ENCODE data around the gene DMRT1.

Gene DMRT1

DNA sequence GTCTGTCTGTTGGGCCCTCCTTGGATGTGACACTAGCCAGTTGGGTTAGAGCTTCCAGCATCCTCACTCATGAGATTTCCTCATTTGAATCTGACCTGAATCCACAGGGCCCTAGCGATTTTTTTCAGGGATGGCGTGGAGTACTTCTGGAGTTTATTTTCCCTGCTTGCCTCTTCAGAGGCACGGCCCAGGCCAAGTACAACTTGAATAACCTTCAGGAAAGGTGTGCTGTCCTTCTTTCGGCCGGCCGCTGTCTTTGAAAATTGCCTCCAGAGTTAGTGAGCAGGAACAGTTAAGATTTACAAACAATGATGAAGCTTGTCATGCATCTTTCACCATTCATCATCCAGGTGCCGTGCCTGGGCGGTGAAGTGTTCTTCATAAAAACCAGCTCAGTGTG is 85.5 kb downstream of the DMRT1 start:
- DNase-seq: no peak

DNA sequence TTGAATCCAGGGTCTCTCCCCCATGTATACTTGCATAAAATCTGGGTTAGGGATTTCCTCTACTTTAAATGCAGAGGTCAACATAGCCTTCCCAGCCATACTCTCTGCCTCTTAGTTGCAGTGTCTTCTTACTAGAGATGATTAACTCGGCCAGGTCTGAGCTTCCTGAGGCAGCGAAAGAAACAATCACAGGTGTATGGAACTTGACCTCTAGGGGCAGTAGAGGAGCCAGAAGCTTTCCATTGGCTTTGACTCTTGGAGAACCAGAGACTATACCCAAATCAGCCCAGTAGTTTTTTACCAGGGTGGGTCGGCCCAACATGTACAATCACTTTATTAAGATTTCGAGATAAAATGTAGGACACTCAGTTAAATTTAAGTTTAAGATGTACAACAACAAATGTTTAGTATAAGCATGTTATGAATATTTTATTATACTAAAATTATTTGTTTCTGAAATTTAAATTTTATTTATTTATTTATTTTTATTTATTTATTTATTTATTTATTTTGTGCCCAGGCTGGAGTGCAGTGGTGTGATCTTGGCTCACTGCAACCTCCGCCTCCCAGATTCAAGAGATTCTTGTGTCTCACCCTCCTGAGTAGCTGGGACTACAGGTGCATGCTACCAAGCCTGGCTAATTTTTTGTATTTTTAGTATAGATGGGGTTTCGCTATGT is 87.0 kb downstream of the DMRT1 start:
- DNase-seq: no peak

DNA sequence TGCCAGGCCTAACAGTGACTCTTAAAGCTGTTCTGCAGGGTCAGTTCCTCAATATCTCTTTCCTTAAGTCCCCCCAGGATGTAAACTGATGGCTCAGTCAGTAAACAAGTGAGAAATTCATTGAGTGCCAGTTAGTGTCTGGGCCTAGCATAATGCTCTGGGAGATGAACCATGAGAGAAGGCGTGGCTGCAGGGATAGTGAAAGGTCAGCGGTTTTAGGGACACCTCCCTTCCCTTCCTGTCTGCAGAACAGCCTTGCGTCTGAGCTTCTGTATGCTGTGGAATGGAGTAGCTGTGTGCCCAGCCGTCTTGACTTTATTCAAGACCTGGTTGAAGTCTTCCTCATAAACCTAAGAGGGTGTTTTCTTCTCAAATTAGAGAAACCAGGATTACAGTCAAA is 88.2 kb downstream of the DMRT1 start:
- DNase-seq: no peak

DNA sequence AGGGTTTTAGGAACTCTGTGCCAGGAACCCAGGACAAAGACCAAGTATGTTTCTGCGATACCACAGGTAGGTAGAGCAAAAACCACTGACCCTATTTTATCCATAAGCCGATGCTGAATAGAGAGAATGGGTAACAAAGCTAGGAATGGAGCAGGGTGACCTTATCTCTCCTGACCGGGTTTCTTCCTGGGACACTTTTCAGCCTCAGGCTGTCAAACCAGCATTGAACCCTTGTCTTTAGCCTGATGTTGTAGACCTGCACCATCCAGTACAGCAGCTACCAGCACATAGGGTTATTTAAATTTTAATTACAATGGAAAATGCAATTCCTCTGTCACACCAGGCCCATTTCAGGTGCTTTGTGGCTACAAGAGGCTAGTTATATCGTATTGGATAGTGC is 91.9 kb downstream of the DMRT1 start:
- no peak for DNase-seq

DNA sequence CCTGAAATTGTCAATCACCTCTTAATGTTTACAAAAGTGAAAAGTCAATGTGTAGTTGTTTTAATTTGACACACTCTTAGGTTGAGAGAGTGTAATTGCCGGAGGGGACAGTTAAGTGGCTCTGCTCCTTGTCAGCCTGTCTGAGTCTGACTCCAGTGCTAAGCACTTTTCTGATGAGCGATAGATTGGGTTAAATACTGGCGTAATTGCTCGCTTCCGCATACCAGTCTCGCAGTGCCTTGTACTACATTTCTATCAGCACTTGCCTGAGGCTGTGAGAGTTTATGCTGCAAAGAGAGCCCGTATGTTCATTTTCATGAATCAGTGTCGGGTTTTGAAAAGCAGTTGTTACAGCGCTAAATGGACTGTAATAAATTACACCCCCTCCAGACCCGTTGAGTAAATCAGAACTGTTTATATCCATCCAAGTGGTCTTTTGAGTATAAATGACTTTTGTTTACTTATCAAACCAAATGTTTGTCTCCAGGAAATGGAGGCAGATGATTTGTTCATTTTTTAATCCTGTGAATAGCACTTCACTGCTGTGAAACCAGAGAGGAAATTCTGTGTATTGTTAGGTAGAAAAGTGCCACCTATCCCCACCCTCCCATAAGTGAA is 94.0 kb downstream of the DMRT1 start:
- DNase-seq: no peak

DNA sequence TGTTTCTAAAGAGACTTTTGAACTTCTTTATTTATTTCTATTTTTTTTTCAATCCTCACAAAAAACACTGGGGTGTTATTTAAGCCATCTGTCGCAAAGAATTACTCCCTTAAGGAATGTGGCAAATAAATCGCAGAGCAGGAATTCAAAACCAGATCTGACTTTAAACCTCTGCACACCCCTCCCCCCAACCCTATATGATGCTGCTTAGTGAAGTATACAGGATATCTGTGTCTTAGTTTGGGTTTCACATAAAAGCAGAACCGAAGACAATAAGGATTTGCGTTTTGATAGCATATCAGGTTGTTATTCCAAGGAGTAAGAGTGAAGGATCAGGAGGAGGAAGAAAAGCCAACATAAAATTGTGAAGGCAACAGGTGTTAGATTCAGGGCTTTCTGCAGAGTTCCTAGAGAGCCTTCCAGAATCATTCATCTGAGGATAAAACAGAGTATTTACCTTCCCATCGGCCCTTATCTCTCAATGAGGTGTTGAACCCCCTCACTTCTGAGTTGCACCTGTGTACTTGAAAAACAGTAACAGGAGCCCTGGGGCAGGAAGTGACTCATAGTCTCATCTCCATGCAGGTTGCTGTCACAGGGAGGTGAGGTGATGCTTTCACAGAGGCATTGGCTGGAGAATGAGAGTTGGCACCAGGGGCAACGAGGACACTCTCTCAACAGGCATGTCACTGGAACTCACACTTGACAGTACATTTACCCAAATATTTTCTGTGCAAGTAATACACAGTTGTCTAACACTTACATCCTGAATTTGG is 101.5 kb downstream of the DMRT1 start:
- DNase-seq: no peak

DNA sequence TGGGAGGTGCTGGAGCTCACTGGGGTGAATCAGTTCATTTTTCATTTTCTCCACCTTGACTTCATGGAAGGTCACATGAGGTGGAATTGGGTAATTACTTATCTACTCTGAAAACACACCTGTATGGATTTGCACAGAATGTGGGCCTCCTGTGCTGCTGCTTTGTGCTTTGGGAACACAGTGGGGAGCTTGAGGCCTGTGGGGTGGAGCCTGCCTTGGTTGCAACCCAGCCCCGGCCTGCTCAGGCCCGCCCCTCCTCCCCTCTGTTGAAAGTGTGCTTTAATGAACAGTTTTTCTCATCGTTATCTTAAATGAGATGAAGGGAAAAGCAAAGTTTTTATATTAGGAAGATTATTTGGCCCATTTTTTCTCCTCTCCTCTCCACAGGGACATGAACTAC is 106.5 kb downstream of the DMRT1 start:
- no peak for DNase-seq

DNA sequence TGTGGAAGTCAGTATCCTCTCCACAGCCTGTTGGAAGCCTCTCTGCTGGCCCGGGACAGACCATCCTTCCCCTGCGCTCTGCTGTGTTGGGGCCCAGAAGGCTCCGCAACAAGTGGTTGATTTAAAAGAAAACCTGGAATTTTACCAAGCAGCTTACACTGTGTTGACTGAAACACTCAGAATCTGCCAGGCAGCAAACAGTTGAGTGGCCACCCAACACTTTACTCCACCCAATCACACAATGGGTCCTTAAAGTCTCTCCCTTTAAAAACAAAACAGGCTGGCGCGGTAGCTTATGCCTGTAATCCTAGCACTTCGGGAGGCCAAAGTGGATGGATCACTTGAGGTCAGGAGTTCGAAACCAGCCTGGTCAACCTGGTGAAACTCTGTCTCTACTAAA is 107.0 kb downstream of the DMRT1 start:
- DNase-seq: no peak

DNA sequence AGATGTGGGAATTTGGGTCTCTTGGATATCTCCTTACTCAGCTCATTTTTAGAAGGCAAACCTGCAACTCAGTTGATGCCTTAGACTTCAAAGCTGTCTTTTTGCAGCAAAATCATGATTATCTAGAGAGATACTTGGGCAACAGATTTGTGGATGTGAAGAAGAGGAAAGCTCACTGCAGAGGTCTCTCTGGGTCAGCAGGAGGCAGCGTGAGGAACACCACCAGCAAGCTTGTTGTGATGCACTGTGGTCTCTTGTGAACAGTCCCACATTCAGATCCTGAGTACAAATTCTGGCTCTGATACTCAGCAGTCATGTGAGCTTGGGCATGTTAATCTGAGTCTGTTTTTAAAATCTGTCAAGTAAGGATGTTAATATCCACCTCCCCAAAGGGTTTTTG is 108.6 kb downstream of the DMRT1 start:
- no peak for DNase-seq

DNA sequence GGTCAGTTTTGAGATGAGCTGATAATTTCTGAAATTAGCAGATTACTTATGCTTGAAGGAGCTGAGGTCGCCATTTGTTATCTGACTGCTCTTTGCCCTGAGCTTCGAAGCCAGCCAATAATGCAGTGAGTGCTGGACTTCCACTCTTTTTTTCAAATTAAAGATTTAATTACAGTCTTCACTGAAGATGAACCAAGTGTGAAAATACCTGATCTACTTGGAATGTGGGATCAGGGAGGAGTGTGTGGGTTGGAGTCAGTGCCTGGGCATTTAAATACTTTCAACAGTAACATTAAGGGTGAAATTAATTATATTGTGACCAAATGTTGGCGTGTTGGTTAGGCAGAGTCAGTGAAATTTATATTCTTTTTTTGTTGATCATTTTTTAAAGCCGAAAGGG is 111.0 kb downstream of the DMRT1 start:
- no peak for DNase-seq

DNA sequence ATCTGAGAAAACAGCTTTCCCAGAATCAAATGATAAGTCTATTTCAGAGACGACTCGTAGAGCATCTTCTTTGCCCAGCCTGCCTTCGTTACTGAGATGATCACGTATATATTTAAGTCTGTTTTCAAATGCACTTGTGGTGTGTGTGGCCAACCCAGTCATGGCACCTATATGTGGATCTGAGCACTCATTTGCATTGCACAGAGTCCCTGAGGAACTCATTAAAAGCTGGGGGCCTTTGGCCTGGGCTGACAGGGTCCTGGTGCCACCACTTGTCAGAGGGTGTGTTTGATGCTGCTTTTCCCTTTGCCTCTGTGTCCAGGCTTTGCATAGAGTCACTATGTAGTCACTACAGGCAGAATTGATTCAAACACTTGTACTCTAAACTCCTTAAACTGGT is 117.6 kb downstream of the DMRT1 start:
- DNase-seq: no peak

DNA sequence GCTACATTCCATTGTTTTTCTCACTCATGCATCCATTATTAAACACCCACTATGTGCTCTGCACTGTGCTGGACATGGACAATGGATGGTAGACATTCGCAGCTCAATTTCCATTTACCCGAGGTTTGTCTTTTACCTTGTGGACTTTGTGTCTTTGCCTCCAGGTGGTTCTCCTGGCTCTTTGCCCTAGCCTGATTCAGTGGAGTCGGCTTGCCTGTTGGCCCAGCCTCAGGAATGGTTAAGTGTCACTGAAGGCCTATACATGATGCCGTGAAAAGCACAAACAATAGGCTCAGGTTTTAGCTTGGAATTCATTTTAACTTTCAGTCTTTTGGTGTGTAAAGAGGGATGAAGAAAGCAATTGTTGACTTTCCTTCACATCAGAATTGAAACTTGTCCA is 118.4 kb downstream of the DMRT1 start:
- DNase-seq: no peak

DNA sequence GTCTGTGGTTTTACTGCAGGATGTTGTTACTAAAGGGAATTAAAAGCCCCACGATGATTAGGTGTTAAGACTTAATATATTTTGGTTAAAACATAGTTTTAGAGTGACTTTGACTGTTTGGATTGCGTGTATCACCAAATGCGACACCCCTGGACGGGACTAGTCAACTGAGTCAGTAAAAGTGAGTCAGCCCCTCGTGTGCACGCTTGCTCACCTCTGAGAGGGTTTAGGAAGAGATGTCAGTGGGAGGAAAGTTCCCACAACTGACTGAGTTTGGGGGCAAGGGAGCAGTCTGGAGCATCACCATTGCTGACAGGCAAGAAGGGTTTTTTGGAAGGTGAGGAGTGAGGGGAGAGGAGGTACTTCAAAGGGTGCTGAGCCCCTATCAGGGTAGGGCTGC is 120.5 kb downstream of the DMRT1 start:
- DNase-seq: no peak

DNA sequence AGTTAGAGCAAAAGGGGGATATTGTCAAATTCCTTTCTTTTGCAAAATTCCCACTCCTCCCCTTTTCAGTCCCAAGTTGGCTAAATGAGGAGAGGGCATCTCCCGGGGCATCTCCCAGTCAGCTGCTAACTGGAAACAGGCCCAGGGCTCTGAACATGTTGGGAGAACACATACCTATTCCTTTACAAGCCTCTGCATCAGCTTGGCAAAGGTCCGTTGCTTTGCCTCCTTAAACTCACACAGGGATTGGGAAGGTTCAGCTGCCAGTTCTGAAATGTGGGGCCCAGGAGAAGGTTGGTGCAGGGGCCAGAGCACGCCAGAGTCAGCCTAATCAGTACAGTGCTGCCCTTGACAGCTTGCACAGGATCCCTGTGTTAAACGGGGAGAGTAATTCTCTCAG is 124.0 kb downstream of the DMRT1 start:
- no peak for DNase-seq

DNA sequence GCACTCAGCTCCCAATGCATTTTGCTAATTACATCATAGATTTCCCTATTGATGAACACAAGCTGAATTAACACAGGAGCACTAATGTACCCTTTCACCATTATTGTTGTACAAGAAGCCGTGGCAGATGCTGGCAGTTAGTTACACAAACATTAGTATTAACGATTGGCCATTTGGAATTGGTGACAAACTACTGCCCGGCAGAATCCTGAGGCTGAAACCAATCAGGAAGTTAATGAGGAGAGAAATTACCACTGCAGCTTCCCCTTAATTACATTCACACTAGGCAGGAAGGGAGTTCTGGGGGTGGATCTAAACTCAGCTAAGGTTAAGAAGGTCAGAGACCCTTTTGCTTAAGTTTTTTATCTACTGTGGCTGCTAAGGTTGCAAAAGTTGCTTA is 125.4 kb downstream of the DMRT1 start:
- no peak for DNase-seq

DNA sequence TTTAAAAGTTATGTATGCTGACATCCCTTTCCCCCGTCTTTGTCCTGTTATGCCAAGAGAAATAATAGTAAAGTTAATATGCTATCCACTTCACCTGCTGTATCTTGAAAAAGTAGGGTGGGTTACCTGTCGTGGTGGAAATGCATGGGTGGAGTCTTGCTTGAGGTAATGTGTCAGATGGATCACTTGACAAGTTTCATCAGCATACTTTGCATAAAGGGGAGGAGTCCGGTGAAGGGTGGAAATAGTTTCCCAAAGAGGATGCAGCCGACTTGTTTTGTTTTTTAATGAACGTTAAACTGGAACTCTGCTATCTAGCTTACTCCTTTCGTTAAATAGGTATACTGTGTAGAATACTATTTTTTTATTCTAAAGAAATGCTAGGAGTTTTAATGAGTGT is 125.9 kb downstream of the DMRT1 start:
- DNase-seq: peak; percentile 49

DNA sequence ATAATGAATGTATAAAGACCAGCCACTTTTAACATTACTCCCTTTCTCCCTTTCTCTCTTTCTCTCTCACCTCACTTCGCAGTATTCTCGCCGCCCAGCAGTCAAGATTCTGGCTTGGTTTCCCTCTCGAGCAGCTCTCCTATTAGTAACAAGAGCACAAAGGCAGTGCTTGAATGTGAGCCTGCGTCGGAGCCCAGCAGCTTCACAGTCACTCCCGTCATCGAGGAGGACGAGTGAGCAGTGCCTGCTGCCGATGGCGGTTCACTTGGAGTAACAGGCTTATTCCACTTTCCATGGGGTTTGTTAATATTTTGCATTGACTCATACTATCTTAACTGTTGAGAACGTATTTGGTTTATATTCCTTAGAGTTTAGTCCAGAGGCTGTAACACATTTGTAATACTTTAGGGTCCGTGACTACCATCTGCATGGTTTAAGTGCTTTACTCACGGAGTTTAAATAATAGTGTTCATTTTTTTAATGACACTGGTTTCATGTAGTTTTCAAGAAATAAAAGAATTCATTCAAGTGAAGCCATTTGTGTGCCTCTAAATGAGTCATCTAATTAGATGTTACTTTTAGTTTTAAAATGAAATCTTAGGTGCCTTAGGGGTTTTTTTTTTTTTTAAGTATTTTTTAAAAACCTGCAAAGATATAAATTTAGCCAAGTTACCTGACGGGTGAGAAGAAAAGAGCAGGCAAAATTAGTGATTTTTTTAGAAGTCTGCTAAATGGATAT is 126.6 kb downstream of the DMRT1 start:
- peak; percentile 40 for DNase-seq

DNA sequence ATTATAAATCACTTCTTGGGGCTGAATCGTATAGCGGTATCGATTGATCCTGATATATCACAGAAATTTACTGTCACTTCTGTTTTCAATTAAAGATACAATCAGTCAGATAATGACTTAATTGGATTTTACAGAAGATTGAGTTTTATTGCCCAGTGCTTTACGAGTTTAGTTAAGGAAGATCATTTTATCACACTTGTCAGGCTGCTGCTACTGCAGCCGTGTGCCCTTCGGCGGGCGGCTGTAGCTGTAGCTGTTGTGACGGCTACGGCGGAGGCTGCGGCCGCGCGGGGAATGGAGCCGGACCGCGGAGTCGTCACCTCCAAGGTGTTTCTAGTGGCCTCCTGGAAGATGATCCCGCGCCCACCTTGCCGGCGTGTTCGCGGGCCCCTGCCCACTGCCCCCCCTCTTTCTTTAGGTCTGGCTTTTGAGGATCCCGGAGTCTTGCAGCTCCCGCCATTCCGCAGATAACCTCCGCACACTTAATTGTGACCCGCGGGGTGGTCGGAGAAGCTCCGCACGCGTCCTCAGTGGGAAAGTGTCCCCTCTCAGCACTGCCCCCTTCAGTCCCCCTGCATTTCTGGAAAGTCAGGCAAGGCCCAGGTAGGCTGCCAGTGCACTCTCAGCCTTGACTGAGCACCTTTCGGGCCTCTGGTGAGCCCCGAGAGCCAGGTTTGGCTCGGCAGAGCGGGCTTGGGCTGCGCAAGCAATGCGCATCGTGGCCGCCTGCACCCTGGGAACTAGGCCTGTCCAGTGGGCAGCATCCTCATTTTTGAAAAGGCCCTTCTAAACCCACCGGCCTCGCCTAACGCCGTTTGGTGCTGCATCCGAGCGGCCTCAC is 128.0 kb downstream of the DMRT1 start:
- DNase-seq: no peak

DNA sequence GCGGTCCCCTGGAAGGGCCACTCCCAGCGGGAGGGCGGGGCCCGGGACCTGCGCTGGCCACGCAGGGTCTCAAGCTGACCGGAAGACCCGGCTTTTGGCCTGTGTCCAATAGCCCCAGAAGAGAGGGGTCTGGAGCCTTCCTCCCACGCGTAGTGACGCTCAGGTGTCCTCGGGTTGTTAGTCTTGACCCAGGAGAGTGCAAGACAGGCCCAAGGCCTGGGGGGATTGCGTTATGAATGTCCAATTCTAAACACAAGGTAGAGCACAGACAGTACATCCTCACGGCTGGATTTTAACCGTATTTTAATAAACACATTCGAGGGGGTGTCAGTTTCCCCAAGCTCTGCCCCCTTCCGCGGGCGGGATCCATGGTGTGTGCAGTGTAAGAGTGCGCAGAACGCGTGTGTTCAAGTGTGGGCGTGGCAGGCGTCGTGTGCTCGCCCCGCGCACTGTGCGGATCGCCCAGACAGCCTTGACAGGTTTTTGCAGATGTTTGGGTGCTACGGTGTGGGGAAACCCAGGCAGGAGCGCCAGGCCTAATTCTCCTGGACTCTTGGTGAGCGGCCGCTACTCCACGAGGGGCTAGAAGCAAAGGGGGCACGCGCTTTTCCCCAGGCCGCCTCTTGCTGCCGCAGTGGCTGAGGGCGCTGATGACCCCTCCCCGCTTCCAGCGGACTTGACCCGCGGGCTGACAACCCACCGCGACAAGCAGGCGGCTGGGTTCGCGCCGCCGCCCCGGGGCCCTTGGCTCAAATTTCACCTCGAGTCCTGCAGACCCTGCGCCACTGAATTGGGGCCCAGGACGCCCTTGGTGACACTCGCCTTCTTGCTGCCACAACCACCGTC is 128.9 kb downstream of the DMRT1 start:
- DNase-seq: no peak

DNA sequence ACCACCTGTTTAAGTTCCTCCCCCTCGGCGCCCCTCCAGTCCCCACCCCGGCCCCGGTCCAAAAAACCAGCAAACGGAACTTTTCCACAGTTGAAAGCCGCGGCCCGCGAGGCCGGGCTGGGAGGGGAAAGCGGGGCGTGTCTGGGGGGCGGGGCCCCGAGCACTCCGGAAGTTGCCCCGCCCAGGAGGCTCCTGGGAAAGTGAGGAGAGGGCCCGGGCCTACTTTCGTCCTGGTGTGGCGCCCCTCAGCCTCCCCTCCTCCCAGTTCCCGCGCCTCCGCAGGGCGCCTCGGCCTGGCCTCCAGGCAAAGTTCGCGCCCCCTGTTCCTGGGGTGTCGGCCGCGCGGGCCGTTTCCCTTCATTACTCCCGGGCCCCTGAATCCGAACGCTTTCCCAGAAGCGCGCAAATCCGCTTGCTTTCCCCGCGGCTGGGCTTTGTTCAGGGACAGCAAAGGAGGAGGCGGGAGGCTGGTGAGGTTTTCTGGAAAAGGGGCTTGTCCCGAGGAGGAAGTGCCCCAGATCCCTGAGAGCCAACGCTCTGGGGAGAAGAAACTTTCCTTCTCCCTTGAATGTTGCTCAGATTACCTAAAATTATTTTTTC is 130.5 kb downstream of the DMRT1 start:
- no peak for DNase-seq
